DMS114 treated with DMSO at 0.1 percent for 48 hours (cell line): ENCODE data around the gene RFC2.

ENCODE experiments used
- DNase-seq: peaks from one replicate; lab custom pipeline; 2025; ENCODE audit not compliant: unreplicated experiment; lab: John Stamatoyannopoulos, UW

Gene RFC2

DNA sequence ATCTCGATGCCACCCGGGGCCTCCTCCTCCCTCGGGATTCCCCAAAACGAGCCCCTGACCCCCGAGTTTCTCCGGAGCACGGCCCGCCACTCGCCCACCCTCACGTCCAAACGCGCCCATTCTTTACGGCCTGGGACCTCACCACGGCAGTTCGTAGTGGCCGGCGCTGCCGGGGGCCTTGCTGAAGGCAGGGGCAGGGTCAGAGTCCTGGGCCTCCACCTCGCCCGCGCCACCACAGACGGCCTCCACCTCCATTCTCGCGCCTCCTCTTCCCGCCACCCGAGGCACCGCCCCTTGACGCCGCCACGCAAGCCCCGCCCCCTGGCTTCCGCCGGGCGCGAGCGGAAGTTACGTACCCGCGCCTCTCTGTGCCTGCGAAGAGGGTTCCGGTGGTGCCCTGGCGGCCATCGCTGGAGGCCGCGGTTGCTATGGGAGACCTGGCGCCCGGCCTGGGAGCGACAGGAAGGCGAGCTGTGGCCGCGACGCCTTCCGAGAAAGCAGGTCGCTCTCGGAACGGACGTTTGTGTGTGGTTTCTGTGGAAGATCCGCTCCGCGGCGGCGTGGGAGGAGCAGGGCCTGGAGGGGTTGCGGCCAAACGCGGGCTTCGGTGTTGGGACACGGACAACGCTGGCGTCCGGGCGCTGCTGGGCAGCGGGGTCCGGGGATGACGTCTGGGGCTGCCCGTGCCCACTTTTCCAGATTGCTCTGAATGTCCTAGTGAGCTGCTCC is at the start of gene RFC2:
TSS of gene RFC2 (minus strand) at position 271 of the 729 bp plus-strand sequence. CDS start at position 255, 16 bp downstream.
- peak; percentile 85 for DNase-seq

- DNase-seq = no peak
Measured at GRCh38 chr7:74302745-74303221, 48.6 kb upstream of the RFC2 start.

- DNase-seq = no peak
Measured at GRCh38 chr7:74300926-74301325, 46.7 kb upstream of the RFC2 start.

DNA sequence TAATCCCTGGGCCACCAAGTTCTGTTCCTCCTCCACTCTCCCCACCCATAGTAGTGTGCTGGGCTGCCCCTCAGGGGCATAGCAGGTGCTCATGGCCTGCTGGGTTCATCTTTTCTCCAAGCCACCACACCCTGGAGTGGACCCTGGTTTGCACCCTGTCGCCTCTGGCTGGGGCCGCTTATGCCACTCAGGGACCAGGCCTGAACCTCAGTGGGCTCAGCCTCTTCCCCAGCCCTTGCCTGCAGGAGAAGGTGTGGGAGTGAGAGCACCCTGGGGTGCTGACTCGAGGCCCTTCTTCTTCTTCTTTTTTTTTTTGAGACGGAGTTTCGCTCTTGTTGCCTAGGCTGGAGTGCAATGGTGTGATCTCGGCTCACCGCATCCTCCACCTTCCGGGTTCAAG is 45.2 kb upstream of the RFC2 start:
- DNase-seq = no peak

DNA sequence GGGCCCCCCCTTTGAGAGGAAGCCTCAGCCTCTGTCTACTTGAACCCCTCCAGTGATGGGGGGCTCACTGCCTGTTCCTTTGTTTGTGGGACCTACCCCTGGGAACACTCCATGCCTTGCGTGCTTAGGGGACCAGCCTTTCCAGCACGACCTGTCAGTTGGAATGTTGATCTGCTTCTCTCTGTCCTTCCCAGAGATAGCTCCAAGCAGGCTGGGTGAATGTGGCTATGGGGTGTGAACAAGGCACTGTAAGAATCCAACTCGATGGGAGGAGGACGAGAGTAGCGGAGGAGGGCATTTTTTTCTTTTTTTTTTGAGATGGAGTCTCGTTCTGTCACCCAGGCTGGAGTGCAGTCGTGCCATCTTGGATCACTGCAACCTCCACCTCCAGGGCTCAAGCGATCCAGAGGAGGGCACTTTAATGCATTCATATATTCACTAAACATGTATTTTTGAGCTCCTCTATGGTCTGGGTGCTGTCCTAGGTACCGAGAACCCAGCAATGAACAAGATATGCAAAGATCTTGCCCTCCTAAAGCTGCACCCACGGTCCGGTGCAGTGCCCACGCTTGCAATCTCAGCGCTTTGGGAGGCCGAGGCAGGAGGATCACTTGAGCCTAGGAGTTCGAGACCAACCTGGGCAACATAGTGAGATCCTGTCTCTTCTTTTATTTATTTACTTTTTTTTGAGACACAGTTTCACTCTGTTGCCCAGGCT is 43.5 kb upstream of the RFC2 start:
- DNase-seq = no peak

GRCh38 chr7:74294191-74294998 is 40.2 kb upstream of the RFC2 start:
- no peak for DNase-seq

GRCh38 chr7:74293577-74293908 is 39.3 kb upstream of the RFC2 start:
- no peak for DNase-seq

- DNase-seq = no peak
Measured at GRCh38 chr7:74292757-74293576, 38.8 kb upstream of the RFC2 start.

DNA sequence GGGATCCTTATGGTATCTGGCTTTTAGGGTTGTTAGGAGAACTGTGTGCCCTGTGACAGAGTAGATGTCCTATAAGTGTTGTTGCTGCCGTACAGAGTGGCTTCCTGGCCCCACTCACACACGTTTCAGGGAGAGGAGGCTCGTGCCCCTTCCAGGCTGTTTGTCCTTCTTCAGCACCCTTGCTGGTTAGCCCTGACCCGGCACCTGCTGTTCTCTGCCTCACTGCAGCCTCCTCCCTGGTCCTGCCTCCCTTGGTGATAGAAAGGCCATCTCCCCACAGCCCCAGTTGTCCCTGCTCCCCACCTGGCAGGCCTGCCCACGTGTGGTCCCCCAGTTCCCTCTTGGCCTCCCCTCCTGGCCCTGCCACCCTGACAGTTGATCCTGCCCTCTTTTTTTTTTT is 37.3 kb upstream of the RFC2 start:
- no peak for DNase-seq

DNA sequence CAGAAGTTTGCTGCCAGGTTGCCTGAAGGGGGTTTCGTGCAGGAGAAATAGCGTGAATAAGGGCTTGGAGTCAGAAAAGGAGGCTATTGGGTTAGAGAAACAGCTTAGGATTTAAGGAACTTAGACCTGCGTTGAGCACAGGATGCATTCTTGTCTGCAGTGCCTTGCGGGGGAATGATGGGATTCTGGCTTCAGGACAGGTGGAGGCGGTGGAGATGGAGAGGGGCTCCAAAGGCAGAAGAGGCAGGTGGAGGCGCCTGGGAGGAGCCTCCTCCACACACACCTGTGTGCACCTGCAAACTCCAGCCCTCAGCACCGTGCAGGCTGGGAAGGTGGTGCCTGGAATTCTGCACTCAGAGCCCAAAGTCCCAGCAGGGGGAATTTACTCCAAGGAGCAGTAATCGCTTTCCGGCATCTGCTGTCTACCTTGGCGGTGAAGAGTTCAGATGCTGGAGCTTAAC is 36.8 kb upstream of the RFC2 start:
- DNase-seq = no peak

DNA sequence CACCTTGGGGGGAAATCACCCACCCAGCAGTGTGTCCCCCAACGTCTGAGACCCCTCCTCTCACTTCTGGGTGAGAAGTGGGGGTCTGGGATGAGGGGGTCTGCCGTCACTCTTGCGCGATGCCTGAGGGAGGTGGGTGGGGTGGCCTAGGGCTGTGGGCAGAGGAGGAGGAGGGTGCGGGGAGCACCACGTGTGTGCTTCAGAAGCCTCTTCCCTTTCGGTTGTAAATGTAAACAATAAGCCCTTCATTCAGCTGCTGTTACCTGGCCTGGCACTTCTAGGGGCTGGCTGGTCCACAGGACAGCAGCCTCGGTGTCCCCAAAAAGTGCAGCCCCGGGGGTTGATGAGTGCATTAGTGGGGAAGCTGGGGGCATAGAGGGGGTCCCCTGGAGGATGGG is 36.4 kb upstream of the RFC2 start:
- DNase-seq = no peak

GRCh38 chr7:74289659-74290552 is 35.7 kb upstream of the RFC2 start:
- DNase-seq = no peak

GRCh38 chr7:74289018-74289658 is 34.9 kb upstream of the RFC2 start, which contains the start of gene CLIP2:
Gene CLIP2, plus strand, starts transcription at chr7:74289407. Its CDS starts 28,140 bp downstream, at chr7:74317547.
- DNase-seq = peak; percentile 14

DNA sequence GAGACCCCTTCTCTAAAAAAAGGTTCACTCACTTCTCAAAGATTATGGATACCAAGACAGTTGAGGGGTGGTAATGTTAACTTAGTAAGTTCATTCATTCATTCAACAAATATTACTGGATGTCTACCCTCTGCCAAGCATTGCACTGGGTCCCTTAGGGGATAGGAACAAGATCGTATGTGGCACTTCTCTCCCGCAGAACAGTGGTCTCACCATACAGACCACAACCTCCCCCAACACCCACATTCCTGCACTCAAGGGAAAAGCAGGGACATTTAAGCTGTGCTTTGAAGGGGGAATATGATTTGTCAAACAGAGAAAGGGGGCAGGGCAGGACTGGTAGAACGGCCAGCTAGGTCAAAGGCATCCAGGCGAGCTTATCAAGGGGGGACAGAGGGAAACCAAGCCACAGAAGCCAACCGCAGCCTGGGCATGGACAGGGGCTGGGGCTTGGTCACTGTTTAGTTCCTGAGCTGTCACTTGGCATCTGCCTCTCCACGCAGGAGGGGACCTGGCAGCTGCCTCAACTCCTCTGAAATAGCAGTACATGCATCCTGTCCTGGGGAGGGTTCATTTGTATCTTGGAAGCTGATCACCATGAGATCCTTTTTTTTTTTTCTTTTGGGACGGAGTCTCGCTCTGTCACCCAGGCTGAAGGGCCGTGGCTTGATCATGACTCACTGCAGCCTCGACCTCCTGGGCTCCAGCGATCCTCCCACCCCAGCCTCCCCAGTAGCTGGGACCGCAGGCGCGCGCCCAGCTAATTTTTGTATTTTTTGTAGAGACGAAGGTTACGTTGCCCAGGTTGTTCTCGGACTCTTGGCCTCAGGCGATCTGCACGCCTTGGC is 34.1 kb upstream of the RFC2 start:
- no peak for DNase-seq

GRCh38 chr7:74287303-74288033 is 33.3 kb upstream of the RFC2 start:
- no peak for DNase-seq

- DNase-seq = no peak
Measured at GRCh38 chr7:74286131-74286530, 31.9 kb upstream of the RFC2 start.

GRCh38 chr7:74284781-74285259 is 30.6 kb upstream of the RFC2 start:
- no peak for DNase-seq
